Measurements from ENCODE around the gene CMTM7.

The CMTM7 gene

GRCh38 chr3:32391643-32392535, at the start of gene CMTM7:
Gene CMTM7 (plus strand): TSS chr3:32391853. CDS start chr3:32391907, 54 bp downstream.
- no peak for DNase-seq (ENCODE audit: low read depth)

- no peak for DNase-seq (ENCODE audit: low read depth)
These were observed 44.1 kb upstream of the CMTM7 start for GRCh38 chr3:32347343-32348125.

- DNase-seq (ENCODE audit: low read depth): no peak
These were observed 42.5 kb upstream of the CMTM7 start for GRCh38 chr3:32349184-32349583.

GRCh38 chr3:32352563-32352962, 39.1 kb upstream of the CMTM7 start:
- DNase-seq (ENCODE audit: low read depth): no peak

- no peak for DNase-seq (ENCODE audit: low read depth)
These were observed 38.3 kb upstream of the CMTM7 start for GRCh38 chr3:32353351-32353750.

- no peak for DNase-seq (ENCODE audit: low read depth)
These were observed 37.3 kb upstream of the CMTM7 start for GRCh38 chr3:32354362-32354778.

- DNase-seq (ENCODE audit: low read depth): no peak
These were observed 35.8 kb upstream of the CMTM7 start for GRCh38 chr3:32355751-32356291.

- no peak for DNase-seq (ENCODE audit: low read depth)
These were observed 31.7 kb upstream of the CMTM7 start for GRCh38 chr3:32359766-32360492.

GRCh38 chr3:32360493-32360827, 31.2 kb upstream of the CMTM7 start:
- no peak for DNase-seq (ENCODE audit: low read depth)

- DNase-seq (ENCODE audit: low read depth): no peak
These were observed 24.8 kb upstream of the CMTM7 start for GRCh38 chr3:32366638-32367397.

GRCh38 chr3:32367442-32367841, 24.2 kb upstream of the CMTM7 start:
- no peak for DNase-seq (ENCODE audit: low read depth)

- DNase-seq (ENCODE audit: low read depth): no peak
These were observed 20.0 kb upstream of the CMTM7 start for GRCh38 chr3:32371461-32372212.

GRCh38 chr3:32372213-32372490, 19.5 kb upstream of the CMTM7 start:
- no peak for DNase-seq (ENCODE audit: low read depth)

- DNase-seq (ENCODE audit: low read depth): no peak
These were observed 18.4 kb upstream of the CMTM7 start for GRCh38 chr3:32373276-32373675.

- no peak for DNase-seq (ENCODE audit: low read depth)
These were observed 17.8 kb upstream of the CMTM7 start for GRCh38 chr3:32373844-32374243.

- peak; percentile 58 for DNase-seq (ENCODE audit: low read depth)
These were observed 16.7 kb upstream of the CMTM7 start for GRCh38 chr3:32374788-32375595.

GRCh38 chr3:32375596-32375930, 16.1 kb upstream of the CMTM7 start:
- no peak for DNase-seq (ENCODE audit: low read depth)

- no peak for DNase-seq (ENCODE audit: low read depth)
These were observed 15.5 kb upstream of the CMTM7 start for GRCh38 chr3:32376115-32376514.

- DNase-seq (ENCODE audit: low read depth): no peak
These were observed 11.7 kb upstream of the CMTM7 start for GRCh38 chr3:32379831-32380500.

GRCh38 chr3:32381922-32382321, 9.7 kb upstream of the CMTM7 start:
- DNase-seq (ENCODE audit: low read depth): no peak

Measured in stimulated activated CD8-positive, alpha-beta memory T cell treated with anti-CD3 and anti-CD28 coated beads, Interleukin-15, amount 100 ng/mL, for 1 hour (primary cell).